WTC11 (cell line): ENCODE results near the gene DTNBP1. TPM values are rescaled to one million over a fixed set of nuclear protein-coding genes. Genes with fewer than 3 reads are reported as not detected.
A peak's percentile ranks its signal among the peaks of the same experiment; 100 is the strongest.

Experiments
- ATAC-seq: fragments of 200-7000 bp; cut with Tn5 transposase; 2 replicates; pipeline ENCODE4 v1.10.0; 2021; ENCODE audit warnings: mild to moderate bottlenecking, moderate library complexity
- Bru-seq: library from RNA; stranded (reverse); fragments of 400-500 nt; gene quantifications from one replicate; lab custom pipeline; 2021; lab: Mats Ljungman, UMichigan
- CTCF ChIA-PET: fragments of 300-600 bp; sonication (Branson Sonifier 250); formaldehyde crosslinking; loops from one replicate; lab custom pipeline; 2021; ENCODE audit warnings: antibody characterized with exemption; lab: Charles Lee
- POLR2A ChIA-PET: fragments of 350-600 bp; sonication (Branson Sonifier 250); formaldehyde crosslinking; loops from one replicate; lab custom pipeline; 2021; ENCODE audit warnings: antibody characterized with exemption; lab: Charles Lee
- DNase-seq: peaks from one replicate; pipeline ENCODE4 v3.0.0; 2021; ENCODE audit warnings: low spot score
- H3K27ac Mint-ChIP-seq: 2 replicates; pipeline ENCODE4 v1.8.0; 2021; ENCODE audit warnings: mixed read lengths
- H3K27me3 Mint-ChIP-seq: 2 replicates; pipeline ENCODE4 v1.8.0; 2021; ENCODE audit warnings: low read depth, mild to moderate bottlenecking, moderate library complexity, mixed read lengths
- H3K36me3 Mint-ChIP-seq: 2 replicates; pipeline ENCODE4 v1.8.0; 2021; ENCODE audit warnings: mixed read lengths
- H3K4me1 Mint-ChIP-seq: 2 replicates; pipeline ENCODE4 v1.8.0; 2022; ENCODE audit warnings: mixed read lengths
- H3K4me3 Mint-ChIP-seq: 2 replicates; pipeline ENCODE4 v1.8.0; 2021; ENCODE audit warnings: mild to moderate bottlenecking, moderate library complexity, mixed read lengths
- H3K9me3 Mint-ChIP-seq: 2 replicates; pipeline ENCODE4 v1.8.0; 2021; ENCODE audit warnings: mixed read lengths
- CDX4 ChIP-seq: fragments of 250-450 bp; sonication (Bioruptor Pico); IDR thresholded peaks from 2 replicates; pipeline ENCODE4 v1.9.0; 2021; ENCODE audit warnings: moderate library complexity, mild to moderate bottlenecking, inconsistent platforms, borderline replicate concordance
- E2F1 ChIP-seq: sonication (generic); formaldehyde crosslinking; IDR thresholded peaks from 2 replicates; pipeline ENCODE4 v1.8.0; 2022; ENCODE audit warnings: mild to moderate bottlenecking, missing genetic modification reagents
- E2F4 ChIP-seq: sonication (generic); formaldehyde crosslinking; IDR thresholded peaks from 2 replicates; pipeline ENCODE4 v1.8.1; 2022; ENCODE audit warnings: low read depth, mild to moderate bottlenecking, moderate library complexity, missing genetic modification reagents, borderline replicate concordance
- ELF4 ChIP-seq: sonication (generic); formaldehyde crosslinking; IDR thresholded peaks from 2 replicates; pipeline ENCODE4 v1.8.1; 2022; ENCODE audit warnings: low read depth, mild to moderate bottlenecking, moderate library complexity, missing genetic modification reagents
- ESRRA ChIP-seq: sonication (generic); formaldehyde crosslinking; IDR thresholded peaks from 2 replicates; pipeline ENCODE4 v1.8.1; 2022; ENCODE audit warnings: mild to moderate bottlenecking, missing genetic modification reagents, borderline replicate concordance
- ETV6 ChIP-seq: sonication (generic); formaldehyde crosslinking; IDR thresholded peaks from 2 replicates; pipeline ENCODE4 v1.8.1; 2022; ENCODE audit warnings: mild to moderate bottlenecking, missing genetic modification reagents
- FOXJ3 ChIP-seq: sonication (generic); formaldehyde crosslinking; IDR thresholded peaks from 2 replicates; pipeline ENCODE4 v1.9.0; 2021; ENCODE audit warnings: missing genetic modification reagents, mild to moderate bottlenecking, borderline replicate concordance
- HMGXB4 ChIP-seq: sonication (generic); formaldehyde crosslinking; IDR thresholded peaks from 2 replicates; pipeline ENCODE4 v1.8.1; 2023; ENCODE audit warnings: mild to moderate bottlenecking, moderate library complexity, missing genetic modification reagents
- IRF1 ChIP-seq: sonication (generic); formaldehyde crosslinking; IDR thresholded peaks from 2 replicates; pipeline ENCODE4 v1.8.0; 2023; ENCODE audit warnings: missing genetic modification reagents
- JAZF1 ChIP-seq: fragments of 250-450 bp; sonication (Bioruptor Pico); IDR thresholded peaks from 2 replicates; pipeline ENCODE4 v1.9.0; 2021; ENCODE audit warnings: moderate library complexity, mild to moderate bottlenecking, inconsistent platforms
- MXD4 ChIP-seq: fragments of 250-450 bp; sonication (Bioruptor Pico); IDR thresholded peaks from 2 replicates; pipeline ENCODE4 v1.8.0; 2021; ENCODE audit warnings: mild to moderate bottlenecking, moderate library complexity, borderline replicate concordance
- NR2C2 ChIP-seq: sonication (generic); formaldehyde crosslinking; IDR thresholded peaks from 2 replicates; pipeline ENCODE4 v1.8.0; 2022; ENCODE audit warnings: mild to moderate bottlenecking, missing genetic modification reagents
- NR3C1 ChIP-seq: sonication (generic); formaldehyde crosslinking; conservative IDR thresholded peaks from 2 replicates; pipeline ENCODE4 v1.8.1; 2023; ENCODE audit warnings: low read depth, mild to moderate bottlenecking, missing genetic modification reagents
- OVOL2 ChIP-seq: fragments of 250-450 bp; sonication (Bioruptor Pico); IDR thresholded peaks from 2 replicates; pipeline ENCODE4 v1.9.0; 2021; ENCODE audit warnings: mild to moderate bottlenecking, borderline replicate concordance
- SP1 ChIP-seq: sonication (generic); formaldehyde crosslinking; conservative IDR thresholded peaks from 2 replicates; pipeline ENCODE4 v1.8.1; 2022; ENCODE audit warnings: missing genetic modification reagents
- STAT6 ChIP-seq: sonication (generic); formaldehyde crosslinking; conservative IDR thresholded peaks from 2 replicates; pipeline ENCODE4 v1.8.1; 2023; ENCODE audit warnings: mild to moderate bottlenecking, low read depth, missing genetic modification reagents, moderate library complexity
- ZMAT4 ChIP-seq: fragments of 250-450 bp; sonication (Bioruptor Pico); IDR thresholded peaks from 2 replicates; pipeline ENCODE4 v1.9.0; 2021; ENCODE audit warnings: mild to moderate bottlenecking
- ZNF121 ChIP-seq: sonication (generic); formaldehyde crosslinking; IDR thresholded peaks from 2 replicates; pipeline ENCODE4 v1.8.0; 2023; ENCODE audit warnings: missing genetic modification reagents
- ZNF416 ChIP-seq: fragments of 250-450 bp; sonication (Bioruptor Pico); IDR thresholded peaks from 2 replicates; pipeline ENCODE4 v1.9.0; 2021; ENCODE audit warnings: mild to moderate bottlenecking, inconsistent platforms
- ZNF425 ChIP-seq: fragments of 250-450 bp; sonication (Bioruptor Pico); conservative IDR thresholded peaks from 2 replicates; pipeline ENCODE4 v1.9.0; 2021; ENCODE audit warnings: mild to moderate bottlenecking
- ZSCAN18 ChIP-seq: fragments of 250-450 bp; sonication (Bioruptor Pico); IDR thresholded peaks from 2 replicates; pipeline ENCODE4 v2.1.2; 2022; ENCODE audit warnings: mild to moderate bottlenecking, moderate library complexity
- long read RNA-seq, 3 experiments: library from RNA in 1 of 3; library from capped mRNA in 1 of 3; library from polyadenylated mRNA in 1 of 3; unstranded in 2 of 3; stranded (forward) in 1 of 3; transcript quantifications; one replicate each; pipeline ENCODE4 v2.0.0, GENCODE V29; 2021
- total RNA-seq: library from RNA; stranded (reverse); gene quantifications from 3 replicates; pipeline ENCODE4 v1.2.3, GENCODE V29; 2021

The DTNBP1 gene
- total RNA-seq = 13.3 to 15.1 TPM (median 14.4 TPM) in 3 replicates
- Bru-seq, nascent RNA = percentile 61 among the genes with signal in this experiment
- long read RNA-seq, experiment 1, transcript DTNBP1-202 (10 exons, 1,403 nt) = major isoform, 51 of 71 reads
- long read RNA-seq, experiment 1, partial matches to known transcripts = 4 of 71 reads
- long read RNA-seq, experiment 1, other reads (novel, unspliced or antisense) = 12 of 71 reads
- long read RNA-seq, experiment 2, partial matches to known transcripts = 4 of 13 reads
- long read RNA-seq, experiment 2, other reads (novel, unspliced or antisense) = 9 of 13 reads
- long read RNA-seq, experiment 3, transcript DTNBP1-202 (10 exons, 1,403 nt) = major isoform, 34 of 60 reads
- long read RNA-seq, experiment 3, transcript DTNBP1-203 (9 exons, 1,359 nt) = minor isoform, 6 of 60 reads
- long read RNA-seq, experiment 3, partial matches to known transcripts = 2 of 60 reads
- long read RNA-seq, experiment 3, other reads (novel, unspliced or antisense) = 14 of 60 reads

- Mint-ChIP-seq H3K4me3 (peak within 1 kb of the TSS; percentile 74), H3K27me3 (peaks cover 28% of the 10 kb centered on the region), H3K4me1 (peaks cover 31% of the 10 kb centered on the region), H3K9me3 (no peaks in the 10 kb centered on the region), H3K27ac (no peak within 1 kb of the TSS), H3K36me3 (peaks cover 3% of the 10 kb centered on the region)
- ATAC-seq = peak; percentile 79
- ChIA-PET POLR2A (interaction anchor here (0.5 to 0.6 kb wide), 2 partner anchors 65 to 520 kb away, joined by 5 to 7 read pairs; no protein-coding TSS in a partner anchor), CTCF (interaction anchor here (0.8 to 1.3 kb wide), 5 partner anchors 29 to 624 kb away, joined by 3 to 4 read pairs (median 3); no protein-coding TSS in a partner anchor)
- DNase-seq = peak; percentile 81
- TF ChIP-seq FOXJ3 (CRISPR knock-in tag) (no peak), MXD4 (CRISPR knock-in tag) (no peak), HMGXB4 (peak; percentile 87; the same call in 1 of the 2 replicates), ZNF121 (CRISPR knock-in tag) (no peak), SP1 (CRISPR knock-in tag) (peak; percentile 53), OVOL2 (CRISPR knock-in tag) (no peak), E2F1 (CRISPR knock-in tag) (no peak), NR2C2 (CRISPR knock-in tag) (no peak), NR3C1 (CRISPR knock-in tag) (no peak), ZSCAN18 (CRISPR knock-in tag) (no peak), STAT6 (CRISPR knock-in tag) (no peak), IRF1 (CRISPR knock-in tag) (peak; percentile 23; the same call in 1 of the 2 replicates), CDX4 (CRISPR knock-in tag) (no peak), ZNF425 (no peak), ZMAT4 (no peak), ESRRA (CRISPR knock-in tag) (0 out of 2 replicates have a peak, but pooled peaks have one; percentile 13), JAZF1 (CRISPR knock-in tag) (no peak), ELF4 (CRISPR knock-in tag) (no peak; the same call in 1 of the 2 replicates), ZNF416 (CRISPR knock-in tag) (no peak), E2F4 (peak; percentile 41; the same call in 1 of the 2 replicates), ETV6 (peak; percentile 52; the same call in 1 of the 2 replicates)
Measured at GRCh38 chr6:15662326-15663129, at the start of gene DTNBP1. Gene DTNBP1 (minus strand): TSS chr6:15663028. CDS start chr6:15662869, 159 bp downstream.
